H1 (cell line): ENCODE data around the gene ADCY5. TPM values are rescaled to one million over a fixed set of nuclear protein-coding genes. Genes with fewer than 3 reads are reported as not detected.

Experiments
- CTCF ChIA-PET: fragments of 300-600 bp; sonication (Branson Sonifier 250); formaldehyde crosslinking; loops from one replicate; lab custom pipeline; 2021; ENCODE audit not compliant: partially characterized antibody; lab: Charles Lee
- POLR2A ChIA-PET: fragments of 300-600 bp; sonication (Branson Sonifier 250); formaldehyde crosslinking; loops from one replicate; lab custom pipeline; 2021; ENCODE audit warnings: inconsistent platforms; ENCODE audit not compliant: partially characterized antibody; lab: Charles Lee
- DNase-seq, 2 experiments: peaks; one replicate each; pipeline versions ENCODE4 v3.0.0 to v3.0.0-alpha.2; 2010 to 2022; ENCODE audit warnings: low spot score in 2 of 2, low read depth in 1 of 2, mixed read lengths in 1 of 2
- FAIRE-seq: peaks from 2 replicates; lab custom pipeline; 2011; peaks lifted over from hg19 to GRCh38; lab: Jason Lieb, UNC
- H2AFZ ChIP-seq: 2 replicates; pipeline ENCODE4 v1.8.1; 2012; ENCODE audit warnings: low read length, inconsistent platforms
- H2AK5ac ChIP-seq: 2 replicates; pipeline ENCODE4 v1.6.1; 2013; ENCODE audit warnings: low read depth, low read length
- H2BK120ac ChIP-seq: replicated peaks from 2 replicates; pipeline ENCODE3; 2013; ENCODE audit warnings: low read depth, low read length, inconsistent platforms
- H2BK12ac ChIP-seq: 2 replicates; pipeline ENCODE4 v1.6.1; 2013; ENCODE audit warnings: low read depth, low read length
- H2BK15ac ChIP-seq: 2 replicates; pipeline ENCODE4 v1.6.1; 2013; ENCODE audit warnings: low read length
- H2BK20ac ChIP-seq: 2 replicates; pipeline ENCODE4 v1.6.1; 2013; ENCODE audit warnings: low read length
- H2BK5ac ChIP-seq: 2 replicates; pipeline ENCODE4 v1.6.1; 2013; ENCODE audit warnings: low read depth, low read length
- H3K14ac ChIP-seq: 2 replicates; pipeline ENCODE4 v1.6.1; 2013; ENCODE audit warnings: inconsistent platforms; ENCODE audit not compliant: insufficient read length
- H3K18ac ChIP-seq: 2 replicates; pipeline ENCODE4 v1.6.1; 2013; ENCODE audit warnings: low read length; ENCODE audit errors: extremely low read depth
- H3K23ac ChIP-seq: 2 replicates; pipeline ENCODE4 v1.6.1; 2013; ENCODE audit warnings: inconsistent platforms; ENCODE audit not compliant: insufficient read length
- H3K23me2 ChIP-seq: 2 replicates; pipeline ENCODE4 v1.6.1; 2013; ENCODE audit warnings: low read depth, low read length
- H3K27ac ChIP-seq: 2 replicates; pipeline ENCODE4 v1.6.1; 2011; ENCODE audit warnings: low read depth, low read length, inconsistent platforms
- H3K27me3 ChIP-seq, 4 experiments: replicated peaks in 1 of 4; 1 replicate in 1 of 4; 2 replicates in 3 of 4; pipeline versions ENCODE4 v1.6.1 to v1.8.1; 2011 to 2013; ENCODE audit warnings: low read length in 3 of 4, mild to moderate bottlenecking in 3 of 4, inconsistent platforms in 2 of 4, mixed read lengths in 2 of 4, moderate library complexity in 1 of 4; ENCODE audit not compliant: control insufficient read depth in 3 of 4, insufficient read depth in 3 of 4; ENCODE audit errors: extremely low read depth in 1 of 4
- H3K36me3 ChIP-seq, 4 experiments: 2 replicates each; pipeline versions ENCODE4 v1.6.1 to v1.8.1; 2011 to 2013; ENCODE audit warnings: mild to moderate bottlenecking in 4 of 4, low read length in 3 of 4, moderate library complexity in 2 of 4, control low read depth in 1 of 4, inconsistent platforms in 1 of 4; ENCODE audit not compliant: insufficient read depth in 4 of 4, control insufficient read depth in 2 of 4
- H3K4ac ChIP-seq: replicated peaks from 2 replicates; pipeline ENCODE3; 2013; ENCODE audit warnings: low read length, low read depth, mixed read lengths, inconsistent platforms; ENCODE audit not compliant: insufficient read length
- H3K4me1 ChIP-seq, 4 experiments: replicated peaks in 1 of 4; 1 replicate in 1 of 4; 2 replicates in 3 of 4; pipeline versions ENCODE4 v1.6.1 to v1.8.1; 2011 to 2013; ENCODE audit warnings: low read length in 3 of 4, inconsistent platforms in 2 of 4, mixed read lengths in 1 of 4; ENCODE audit not compliant: insufficient read depth in 4 of 4, control insufficient read depth in 3 of 4
- H3K4me2 ChIP-seq, 2 experiments: 2 replicates each; pipeline versions ENCODE4 v1.6.1 to v1.8.1; 2011 to 2013; ENCODE audit warnings: low read depth in 2 of 2, low read length in 2 of 2, control low read depth in 1 of 2, inconsistent platforms in 1 of 2, mild to moderate bottlenecking in 1 of 2; ENCODE audit not compliant: insufficient read depth in 1 of 2
- H3K4me3 ChIP-seq, 4 experiments: fragments of 200-600, 300-600 bp in 1 of 4; sonication (generic), shearing (Covaris generic), sonication (Bioruptor Twin) in 1 of 4; 2 replicates each; pipeline versions ENCODE4 v1.5.1 to v1.8.1; 2011 to 2016; ENCODE audit warnings: low read length in 4 of 4, low read depth in 3 of 4, control low read depth in 2 of 4, inconsistent platforms in 2 of 4, mild to moderate bottlenecking in 2 of 4, mixed read lengths in 1 of 4, moderate library complexity in 1 of 4; ENCODE audit not compliant: insufficient read depth in 2 of 4; ENCODE audit errors: extremely low read depth in 1 of 4
- H3K56ac ChIP-seq: replicated peaks from 2 replicates; pipeline ENCODE3; 2013; ENCODE audit warnings: low read depth, mild to moderate bottlenecking, mixed read lengths, low read length, inconsistent platforms; ENCODE audit not compliant: insufficient read length
- H3K79me1 ChIP-seq: 2 replicates; pipeline ENCODE4 v1.6.1; 2013; ENCODE audit warnings: low read depth, low read length, control low read depth
- H3K79me2 ChIP-seq, 2 experiments: 2 replicates each; pipeline versions ENCODE4 v1.6.1 to v1.8.1; 2012 to 2013; ENCODE audit warnings: low read length in 2 of 2, mild to moderate bottlenecking in 2 of 2, inconsistent platforms in 1 of 2; ENCODE audit not compliant: insufficient read depth in 2 of 2, control insufficient read depth in 1 of 2
- H3K9ac ChIP-seq, 4 experiments: replicated peaks in 1 of 4; 1 replicate in 1 of 4; 2 replicates in 3 of 4; pipeline versions ENCODE4 v1.6.1 to v1.8.1; 2011 to 2013; ENCODE audit warnings: low read depth in 3 of 4, low read length in 3 of 4, control low read depth in 2 of 4, mild to moderate bottlenecking in 2 of 4, moderate library complexity in 2 of 4, inconsistent platforms in 1 of 4; ENCODE audit errors: extremely low read depth in 1 of 4
- H3K9me3 ChIP-seq, 2 experiments: 2 replicates each; pipeline versions ENCODE4 v1.6.1 to v1.8.1; 2012 to 2013; ENCODE audit warnings: mild to moderate bottlenecking in 2 of 2, moderate library complexity in 2 of 2, control low read depth in 1 of 2, inconsistent platforms in 1 of 2, low read depth in 1 of 2, low read length in 1 of 2, mixed read lengths in 1 of 2; ENCODE audit not compliant: insufficient read depth in 2 of 2
- H4K20me1 ChIP-seq, 2 experiments: replicated peaks in 1 of 2; 2 replicates each; pipeline versions ENCODE3 to v1.8.1; 2011 to 2013; ENCODE audit warnings: inconsistent platforms in 2 of 2, low read length in 2 of 2, mild to moderate bottlenecking in 1 of 2; ENCODE audit not compliant: insufficient read depth in 2 of 2, control insufficient read depth in 1 of 2
- H4K5ac ChIP-seq: 2 replicates; pipeline ENCODE4 v1.6.1; 2013; ENCODE audit warnings: low read length, low read depth, mixed read lengths, inconsistent platforms; ENCODE audit not compliant: insufficient read length
- H4K8ac ChIP-seq: 2 replicates; pipeline ENCODE4 v1.8.0; 2013; ENCODE audit warnings: mild to moderate bottlenecking, moderate library complexity, low read length, inconsistent platforms; ENCODE audit not compliant: insufficient read depth; ENCODE audit errors: extremely low read depth
- H4K91ac ChIP-seq: replicated peaks from 2 replicates; pipeline ENCODE3; 2013; ENCODE audit warnings: low read length, mixed read lengths, inconsistent platforms; ENCODE audit not compliant: insufficient read length
- BCL11A ChIP-seq, 2 experiments: IDR thresholded peaks; one replicate each; pipeline ENCODE4 v1.6.1; 2011; ENCODE audit warnings: low read depth in 2 of 2, low read length in 2 of 2, mild to moderate bottlenecking in 2 of 2
- CBX5 ChIP-seq: fragments of 300-800, 300-1000 bp; sonication (generic); IDR thresholded peaks from 2 replicates; pipeline ENCODE4 v1.7.1; 2016; ENCODE audit warnings: antibody characterized with exemption, low read length, low read depth
- CREB1 ChIP-seq: IDR thresholded peaks from 2 replicates; pipeline ENCODE4 v1.6.1; 2012; ENCODE audit warnings: inconsistent platforms
- EZH2 ChIP-seq: fragments of 200-600 bp; sonication (generic); IDR thresholded peaks from 2 replicates; pipeline ENCODE4 v1.7.1; 2012; ENCODE audit warnings: low read depth, mild to moderate bottlenecking, moderate library complexity, low read length, inconsistent platforms; ENCODE audit not compliant: severe bottlenecking
- GABPA ChIP-seq: IDR thresholded peaks from 2 replicates; pipeline ENCODE4 v1.6.1; 2011; ENCODE audit warnings: mild to moderate bottlenecking, low read length, moderate library complexity, borderline replicate concordance; ENCODE audit not compliant: insufficient read depth
- JUN ChIP-seq: IDR thresholded peaks from 2 replicates; pipeline ENCODE4 v1.6.1; 2011; ENCODE audit warnings: low read depth, mild to moderate bottlenecking, improper control_type of control experiment, low read length
- JUND ChIP-seq: IDR thresholded peaks from 2 replicates; pipeline ENCODE4 v1.6.1; 2011; ENCODE audit warnings: mild to moderate bottlenecking, improper control_type of control experiment, low read length
- RAD21 ChIP-seq, 2 experiments: IDR thresholded peaks in 1 of 2; conservative IDR thresholded peaks in 1 of 2; 2 replicates each; pipeline ENCODE4 v1.6.1; 2011; ENCODE audit warnings: low read depth in 2 of 2, low read length in 2 of 2, improper control_type of control experiment in 1 of 2, inconsistent platforms in 1 of 2, mild to moderate bottlenecking in 1 of 2, moderate library complexity in 1 of 2
- RBBP5 ChIP-seq: IDR thresholded peaks from 2 replicates; pipeline ENCODE4 v1.7.1; 2012; ENCODE audit warnings: low read depth, mild to moderate bottlenecking, inconsistent platforms, low read length, moderate library complexity, borderline replicate concordance
- TAF1 ChIP-seq: IDR thresholded peaks from 2 replicates; pipeline ENCODE4 v1.6.1; 2011; ENCODE audit warnings: mild to moderate bottlenecking, low read depth, low read length
- TAF7 ChIP-seq: optimal IDR thresholded peaks from 2 replicates; pipeline ENCODE3; 2011; ENCODE audit warnings: low read depth, mild to moderate bottlenecking, inconsistent platforms, low read length, moderate library complexity, borderline replicate concordance
- YY1 ChIP-seq: IDR thresholded peaks from 2 replicates; pipeline ENCODE4 v1.6.1; 2011; ENCODE audit warnings: low read depth, mild to moderate bottlenecking, low read length
- WGBS, 2 experiments: shearing (Covaris generic) in 1 of 2; methylation state at CpG; one replicate each; pipeline versions ENCODE4 v1.1.6 to v1.1.7; 2013 to 2015; ENCODE audit warnings: low lambda C conversion rate in 2 of 2, mixed read lengths in 2 of 2, inconsistent platforms in 1 of 2, low coverage in 1 of 2, missing lambda C conversion rate in 1 of 2; ENCODE audit not compliant: insufficient replicate concordance in 2 of 2, insufficient coverage in 1 of 2, insufficient read length in 1 of 2; ENCODE audit errors: extremely low coverage in 1 of 2, missing lambda C conversion rate in 1 of 2; 5-methylcytosine and 5-hydroxymethylcytosine counted together
- polyA plus RNA-seq, 7 experiments: library from polyadenylated mRNA; depleted of rRNA in 3 of 7; stranded (reverse) in 5 of 7; unstranded in 2 of 7; fragments of >200 nt in 5 of 7; fragments of 200-250 nt in 2 of 7; gene quantifications; 1 replicate in 5 of 7; 2 replicates in 1 of 7; 4 replicates in 1 of 7; pipeline versions ENCODE4 v1.2.1 to v1.2.3, GENCODE V29; 2011 to 2013; ENCODE audit warnings: missing spikeins in 2 of 7, mixed read lengths in 2 of 7
- total RNA-seq: library from RNA; stranded (reverse); fragmentation: NEBNext Ultra II Directional; extraction: Animal tissue kit (Norgen Biotek cat#: 25700); gene quantifications from 2 replicates; pipeline ENCODE4 v1.2.1, GENCODE V29; 2021
- TF ChIP-seq, protein P1 (sequence below): IDR thresholded peaks from 2 replicates; pipeline ENCODE4 v1.6.1; 2012; ENCODE audit warnings: inconsistent platforms

The ADCY5 gene
- total and polyA plus RNA-seq, 2 of the 8 experiments (the other 6 are each of a cell fraction or from before 2014, with no cell fraction given), result 18.9 to 40.8 TPM

DNA sequence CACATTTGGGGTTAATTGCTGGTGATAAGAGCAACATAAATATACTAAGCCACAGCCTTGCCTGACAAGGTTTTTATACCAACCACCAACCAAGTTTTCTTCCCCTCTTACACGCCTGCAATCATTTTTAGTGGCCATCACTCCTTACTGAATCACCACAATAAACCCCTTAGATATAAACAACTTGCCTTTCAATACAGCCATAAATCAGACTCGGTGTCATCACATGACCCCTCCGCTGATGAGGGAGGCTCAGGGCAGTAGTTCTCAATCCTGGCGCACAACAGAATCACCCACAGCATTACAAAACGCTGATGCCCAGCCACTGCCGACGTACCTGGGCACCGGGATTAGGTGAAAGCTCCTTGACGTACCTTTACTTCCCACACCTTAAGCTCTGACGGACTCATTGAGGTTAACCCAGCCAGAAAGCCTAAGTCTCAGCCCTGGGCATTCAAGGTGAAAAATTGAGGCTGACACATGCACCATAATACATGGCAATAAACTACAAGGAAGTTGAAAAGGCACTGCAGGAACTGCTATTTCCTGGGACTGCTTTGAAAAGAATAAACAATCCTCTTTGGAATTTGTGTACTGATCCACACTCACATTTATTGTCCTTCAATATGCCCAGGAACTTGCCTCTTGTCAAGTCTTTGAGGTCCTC, 17.1 kb downstream of the ADCY5 start:
- H3K18ac ChIP-seq, result no peak overlapping the region
- no peak overlapping the region for H3K4me2 ChIP-seq
- H3K36me3 ChIP-seq, result no peaks in the 10 kb centered on the region
- no peaks in the 10 kb centered on the region for H3K79me1 ChIP-seq
- DNase-seq (no peak), FAIRE-seq (no peak)
- H3K27ac ChIP-seq, result no peak overlapping the region
- H2BK20ac ChIP-seq, result no peak overlapping the region
- ChIA-PET CTCF (interaction anchor here (0.6 to 4.6 kb wide), 7 partner anchors 9 to 320 kb away, joined by 3 to 34 read pairs (median 4); partner anchors contain the start of gene ADCY5), POLR2A (no interaction called here)
- no peak overlapping the region for H2BK5ac ChIP-seq
- H4K8ac ChIP-seq, result no peak overlapping the region
- H3K14ac ChIP-seq, result no peak overlapping the region
- no peak overlapping the region for H2AFZ ChIP-seq
- no peak overlapping the region for H3K4ac ChIP-seq
- no peaks in the 10 kb centered on the region for H3K79me2 ChIP-seq
- H4K5ac ChIP-seq, result no peak overlapping the region
- H3K56ac ChIP-seq, result no peak overlapping the region
- H3K4me1 ChIP-seq, result no peaks in the 10 kb centered on the region
- H3K23me2 ChIP-seq, result no peaks in the 10 kb centered on the region
- WGBS, 2 experiments, result 88% methylated on average over 10 of the region's 10 CpGs; no CpG with 5 or more reads in 1 of the 2 experiments
- H2BK15ac ChIP-seq, result no peak overlapping the region
- no peak overlapping the region for H4K91ac ChIP-seq
- no peak overlapping the region for H2AK5ac ChIP-seq
- H3K23ac ChIP-seq, result no peak overlapping the region
- peaks cover 0 to 1% of the 10 kb centered on the region in 2 experiments for H4K20me1 ChIP-seq
- H3K27me3 ChIP-seq, result no peaks in the 10 kb centered on the region
- no peak overlapping the region for H3K4me3 ChIP-seq
- H2BK12ac ChIP-seq, result no peak overlapping the region
- H2BK120ac ChIP-seq, result no peak overlapping the region
- no peaks in the 10 kb centered on the region for H3K9me3 ChIP-seq
- H3K9ac ChIP-seq, result no peak overlapping the region; a peak in 1 of 7 replicates
- no peak for TF ChIP-seq JUND
- TF ChIP-seq CBX5, result no peak
- TF ChIP-seq, protein P1, sequence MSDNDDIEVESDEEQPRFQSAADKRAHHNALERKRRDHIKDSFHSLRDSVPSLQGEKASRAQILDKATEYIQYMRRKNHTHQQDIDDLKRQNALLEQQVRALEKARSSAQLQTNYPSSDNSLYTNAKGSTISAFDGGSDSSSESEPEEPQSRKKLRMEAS, result no peak
- no peak for TF ChIP-seq GABPA
- TF ChIP-seq YY1, result no peak
- TF ChIP-seq TAF1, result no peak
- TF ChIP-seq RBBP5, result no peak
- TF ChIP-seq TAF7, result no peak
- TF ChIP-seq EZH2, result no peak
- no peak for TF ChIP-seq CREB1
- no peak for TF ChIP-seq BCL11A (IDR thresholded peaks at IDR 0.05; ENCODE audit: low read depth in 2 of 2, low read length in 2 of 2)
- no peak for TF ChIP-seq JUN
- no peak for TF ChIP-seq RAD21 (IDR thresholded peaks at IDR 0.05 in 1 of 2, conservative IDR thresholded peaks at IDR 0.05 in 1 of 2; ENCODE audit: low read depth in 2 of 2, low read length in 2 of 2)
